NCI-H69 (cell line): ENCODE measurements around the gene FNDC11.
"Not testable (repeated sequence)": the region's sequence is repeated elsewhere in the genome, so short reads cannot be mapped to it uniquely, and the experiment has no call there.

Source experiments
- DNase-seq: peaks from one replicate; lab custom pipeline; 2025; lab: John Stamatoyannopoulos, UW

FNDC11 gene

GRCh38 chr20:63567386-63568169 is 13.6 kb downstream of the FNDC11 start:
- DNase-seq, result no peak

GRCh38 chr20:63568170-63568981 is 14.4 kb downstream of the FNDC11 start:
- no peak for DNase-seq

GRCh38 chr20:63568986-63569949 is 15.3 kb downstream of the FNDC11 start:
- peak; percentile 81 for DNase-seq

GRCh38 chr20:63570281-63571086 is 16.5 kb downstream of the FNDC11 start:
- no peak for DNase-seq

GRCh38 chr20:63571087-63571478 is 17.1 kb downstream of the FNDC11 start:
- not testable (repeated sequence) for DNase-seq

- no peak for DNase-seq
Observed at GRCh38 chr20:63572071-63572787, 18.3 kb downstream of the FNDC11 start.

GRCh38 chr20:63572788-63573646 is 19.1 kb downstream of the FNDC11 start:
- DNase-seq, result no peak

GRCh38 chr20:63573647-63574131 is 19.7 kb downstream of the FNDC11 start:
- no peak for DNase-seq

- peak; percentile 79 for DNase-seq
Observed at GRCh38 chr20:63574156-63574828, 20.3 kb downstream of the FNDC11 start, which contains the start of gene HELZ2. Gene HELZ2, minus strand, starts transcription at chr20:63574239. Its CDS starts 1,854 bp downstream, at chr20:63572385.

- DNase-seq, result no peak
Observed at GRCh38 chr20:63574829-63575743, 21.1 kb downstream of the FNDC11 start.

- no peak for DNase-seq
Observed at GRCh38 chr20:63576311-63576710, 22.4 kb downstream of the FNDC11 start.

GRCh38 chr20:63577317-63577894 is 23.4 kb downstream of the FNDC11 start:
- DNase-seq, result no peak

- peak; percentile 21 for DNase-seq
Observed at GRCh38 chr20:63578224-63579016, 24.5 kb downstream of the FNDC11 start.

- DNase-seq, result no peak
Observed at GRCh38 chr20:63579017-63579694, 25.2 kb downstream of the FNDC11 start.

GRCh38 chr20:63580796-63581461 is 27.0 kb downstream of the FNDC11 start:
- peak; percentile 9 for DNase-seq
